ENCODE data around the gene RASSF4. TPM values are rescaled to one million over a fixed set of nuclear protein-coding genes. Genes with fewer than 3 reads are reported as not detected.

Gene RASSF4
- 10 to 100 TPM; 20.7 to 34.6 (median 24.1) TPM for polyA plus RNA-seq (ENCODE audit: insufficient read length in 3 of 3)

- DNase-seq (ENCODE audit: low read depth in 3 of 3, low spot score in 2 of 3): peak in 1 of 3 donors; percentile 74
Measured at GRCh38 chr10:44959247-44960087, at the start of gene RASSF4. RASSF4 (plus strand) TSS chr10:44959802; CDS start chr10:44970203, 10,401 bp downstream.

GRCh38 chr10:44909910-44910309 is 49.7 kb upstream of the RASSF4 start:
- no peak for DNase-seq (ENCODE audit: low read depth in 3 of 3, low spot score in 2 of 3)

- DNase-seq (ENCODE audit: low read depth in 3 of 3, low spot score in 2 of 3): no peak
Measured at GRCh38 chr10:44910602-44911001, 49.0 kb upstream of the RASSF4 start.

- DNase-seq (ENCODE audit: low read depth in 3 of 3, low spot score in 2 of 3): peak in 2 of 3 donors; percentile 60 to 70
Measured at GRCh38 chr10:44911081-44911540, 48.5 kb upstream of the RASSF4 start, which contains the start of gene TMEM72. TMEM72 (plus strand) TSS chr10:44911337; CDS start chr10:44911513, 176 bp downstream.

- DNase-seq (ENCODE audit: low read depth in 3 of 3, low spot score in 2 of 3): no peak
Measured at GRCh38 chr10:44911951-44912350, 47.7 kb upstream of the RASSF4 start.

DNA sequence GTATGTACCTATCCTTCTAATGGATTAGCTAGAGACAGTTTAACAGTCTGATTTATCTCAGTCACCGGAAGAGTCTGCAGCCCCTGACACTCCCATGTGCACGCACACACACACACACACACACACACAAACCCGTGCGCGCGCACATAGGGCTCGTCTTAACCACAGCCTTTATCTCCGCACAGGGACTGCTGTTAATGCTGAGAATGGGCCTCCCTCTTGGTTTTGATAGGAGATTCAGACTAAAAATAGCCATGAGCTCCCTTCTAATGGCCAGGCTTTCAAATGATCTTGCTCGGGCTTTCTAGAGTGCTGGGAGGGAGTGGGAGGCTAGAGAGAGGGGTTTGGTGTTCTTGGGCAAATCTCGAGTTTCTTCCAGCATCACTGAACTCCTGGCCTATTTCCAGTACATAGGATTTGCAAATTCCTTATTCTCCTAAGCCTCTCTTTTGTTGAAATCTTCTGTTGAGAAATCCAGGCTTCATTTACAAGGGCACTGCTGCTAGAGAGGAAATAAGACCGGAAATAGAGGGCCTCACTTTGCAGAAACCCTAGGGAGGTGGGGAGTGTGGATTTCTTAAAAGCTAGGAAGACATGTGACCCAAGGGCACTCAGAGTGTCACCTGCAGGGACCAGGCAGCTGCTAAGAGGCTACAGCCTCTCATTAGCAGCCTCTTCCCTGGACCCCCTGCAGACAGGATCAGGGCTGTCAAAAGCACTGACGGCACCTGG is 46.1 kb upstream of the RASSF4 start:
- DNase-seq (ENCODE audit: low read depth in 3 of 3, low spot score in 2 of 3): no peak

DNA sequence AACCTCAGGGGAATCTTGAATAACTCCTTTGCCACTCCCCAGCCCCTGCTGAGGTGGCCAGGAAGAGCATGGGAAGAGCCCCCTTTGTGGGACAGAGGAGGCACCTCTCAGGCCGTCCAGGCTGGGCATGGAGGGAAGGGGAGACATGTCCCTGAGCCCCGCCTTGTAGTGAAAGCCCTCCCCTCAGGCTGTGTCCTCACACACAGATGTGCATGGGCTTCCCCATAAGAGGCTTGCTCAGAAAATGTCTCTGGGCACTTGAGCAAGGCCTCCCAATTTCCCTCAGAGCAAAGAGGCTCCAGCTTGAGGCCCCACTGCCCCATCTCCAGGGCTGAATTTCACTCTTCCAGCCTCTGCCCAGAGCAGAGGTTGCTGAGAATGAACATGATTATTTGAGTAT is 44.7 kb upstream of the RASSF4 start:
- DNase-seq (ENCODE audit: low read depth in 3 of 3, low spot score in 2 of 3): no peak

GRCh38 chr10:44916429-44916828 is 43.2 kb upstream of the RASSF4 start:
- DNase-seq (ENCODE audit: low read depth in 3 of 3, low spot score in 2 of 3): no peak

DNA sequence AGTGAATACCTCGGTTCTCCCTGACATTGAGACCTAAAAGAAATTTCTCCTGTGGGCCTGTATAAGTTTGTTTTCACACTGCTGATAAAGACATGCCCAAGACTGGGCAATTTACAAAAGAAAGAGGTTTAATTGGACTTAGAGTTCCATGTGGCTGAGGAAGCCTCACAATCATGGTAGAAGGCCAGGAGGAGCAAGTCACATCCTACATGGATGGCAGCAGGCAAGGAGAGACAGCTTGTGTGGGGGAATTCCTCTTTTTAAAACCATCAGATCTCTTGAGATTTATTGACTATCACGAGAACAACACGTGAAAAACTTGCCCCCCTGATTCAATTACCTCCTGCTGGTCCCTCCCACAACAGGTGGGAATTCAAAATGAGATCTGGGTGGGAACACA is 41.8 kb upstream of the RASSF4 start:
- no peak for DNase-seq (ENCODE audit: low read depth in 3 of 3, low spot score in 2 of 3)

- no peak for DNase-seq (ENCODE audit: low read depth in 3 of 3, low spot score in 2 of 3)
Measured at GRCh38 chr10:44920252-44920651, 39.4 kb upstream of the RASSF4 start.

GRCh38 chr10:44921061-44921460 is 38.5 kb upstream of the RASSF4 start:
- DNase-seq (ENCODE audit: low read depth in 3 of 3, low spot score in 2 of 3): no peak

GRCh38 chr10:44921506-44921905 is 38.1 kb upstream of the RASSF4 start:
- no peak for DNase-seq (ENCODE audit: low read depth in 3 of 3, low spot score in 2 of 3)

- no peak for DNase-seq (ENCODE audit: low read depth in 3 of 3, low spot score in 2 of 3)
Measured at GRCh38 chr10:44922021-44922420, 37.6 kb upstream of the RASSF4 start.

DNA sequence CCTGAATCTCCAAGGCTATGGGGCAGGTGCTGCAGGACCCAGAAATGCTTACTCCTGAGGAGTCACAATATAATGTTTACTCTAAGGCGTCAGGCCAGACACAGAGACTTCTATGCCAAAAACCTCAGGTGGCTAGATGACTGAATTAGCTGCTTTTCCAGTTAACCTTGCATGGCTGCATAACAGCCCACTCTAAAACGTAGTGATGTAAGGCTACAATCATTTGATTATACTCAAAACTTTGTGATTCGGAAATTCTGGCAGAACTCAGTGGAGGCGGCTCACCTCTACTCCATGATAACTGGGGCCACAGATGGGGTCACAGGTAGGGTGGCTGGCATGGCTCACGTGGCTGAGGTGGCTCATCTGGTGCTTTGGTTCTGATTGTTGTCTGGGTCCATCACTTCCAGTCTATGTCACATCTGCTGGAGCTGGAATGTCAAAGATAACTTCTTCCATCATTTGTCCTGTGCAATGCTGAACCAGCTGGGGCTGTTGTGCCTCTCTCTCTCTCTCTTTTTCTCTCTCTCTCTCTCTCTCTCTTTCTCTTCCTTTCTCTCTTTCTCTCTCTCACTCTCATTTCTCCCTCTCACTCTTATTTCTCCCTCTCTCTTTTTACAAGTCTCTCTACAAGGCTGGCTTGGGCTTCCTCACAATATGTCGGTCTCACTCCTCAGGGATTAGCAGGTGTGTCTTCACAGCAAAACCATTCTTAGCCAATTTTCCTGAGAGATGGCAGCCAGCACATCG is 36.6 kb upstream of the RASSF4 start:
- DNase-seq (ENCODE audit: low read depth in 3 of 3, low spot score in 2 of 3): no peak

- DNase-seq (ENCODE audit: low read depth in 3 of 3, low spot score in 2 of 3): no peak
Measured at GRCh38 chr10:44923611-44924010, 36.0 kb upstream of the RASSF4 start.

- no peak for DNase-seq (ENCODE audit: low read depth in 3 of 3, low spot score in 2 of 3)
Measured at GRCh38 chr10:44924261-44925040, 35.2 kb upstream of the RASSF4 start.

DNA sequence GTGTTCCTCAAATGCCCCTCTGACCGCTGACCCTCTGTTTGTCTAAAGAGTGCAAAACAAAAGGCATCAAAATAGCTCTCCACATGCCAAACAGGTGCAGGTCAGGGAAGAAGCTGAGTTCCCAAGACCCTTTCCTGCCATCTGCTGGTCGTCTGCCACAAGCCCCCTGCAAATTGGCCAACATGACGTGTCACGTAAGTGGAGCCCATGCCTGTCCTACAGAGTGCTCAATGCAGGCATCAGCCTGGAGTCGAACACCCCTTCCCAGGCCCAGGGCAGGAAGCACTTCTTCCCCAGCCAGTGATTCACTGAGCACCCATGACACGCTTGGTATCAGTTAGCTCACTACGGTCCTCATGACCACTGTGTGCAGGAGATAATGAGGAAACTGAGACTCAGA is 34.4 kb upstream of the RASSF4 start:
- peak in 1 of 3 donors; percentile 53 for DNase-seq (ENCODE audit: low read depth in 3 of 3, low spot score in 2 of 3)

DNA sequence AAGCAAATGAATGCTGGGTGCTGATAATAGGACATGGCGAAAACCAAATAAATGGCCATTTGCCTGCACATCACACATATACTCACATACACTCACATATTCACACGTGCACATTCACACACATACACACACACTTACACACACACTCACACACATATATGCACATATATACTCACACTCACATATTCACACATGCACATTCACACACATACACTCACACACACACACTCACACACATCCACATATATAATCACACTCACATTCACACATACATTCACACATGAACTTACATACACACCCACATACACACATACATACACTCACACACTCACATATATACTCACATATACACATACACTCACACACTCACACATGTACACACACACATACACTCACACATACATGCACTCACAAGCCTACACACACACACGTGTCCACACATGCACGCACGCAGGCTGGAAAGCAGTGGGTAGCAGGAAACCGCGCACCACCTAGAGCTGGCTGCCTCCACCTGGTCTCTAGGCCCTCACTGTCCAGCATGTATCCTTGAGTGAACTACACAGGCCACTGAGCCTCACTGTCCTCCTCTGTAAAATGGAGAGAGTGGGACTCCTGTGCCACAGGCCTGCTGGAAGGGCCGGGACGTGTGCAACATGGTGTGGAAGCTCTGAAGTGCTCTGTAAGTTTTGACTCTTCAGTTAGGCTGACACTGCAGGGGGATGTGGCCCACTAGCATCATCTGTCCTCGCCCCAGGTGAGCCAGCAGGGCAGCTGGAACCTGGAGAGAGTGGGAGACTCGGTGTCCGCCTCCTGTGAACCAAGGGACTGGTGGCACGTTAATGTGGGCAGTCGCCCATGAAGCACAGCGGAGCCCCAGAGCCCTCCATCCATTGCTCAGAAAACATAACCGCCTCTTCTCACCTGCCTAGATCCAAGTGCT is 33.5 kb upstream of the RASSF4 start:
- no peak for DNase-seq (ENCODE audit: low read depth in 3 of 3, low spot score in 2 of 3)

GRCh38 chr10:44926751-44927351 is 32.8 kb upstream of the RASSF4 start:
- DNase-seq (ENCODE audit: low read depth in 3 of 3, low spot score in 2 of 3): no peak
